BLaER1 treated with 17β-estradiol and CSF1 and Interleukin-3, amounts not matched to agents 10 nM and 100 nM (cell line): ENCODE measurements around the gene GMFB.

Experiments
- H3K27ac ChIP-seq, 11 experiments: shearing (Covaris generic); formaldehyde crosslinking; 2 replicates each; pipeline ENCODE4 v1.8.1; 2022
- H3K27me3 ChIP-seq, 11 experiments: shearing (Covaris generic); formaldehyde crosslinking; 2 replicates each; pipeline ENCODE4 v1.8.1; 2022
- H3K36me3 ChIP-seq, 11 experiments: shearing (Covaris generic); formaldehyde crosslinking; 2 replicates each; pipeline ENCODE4 v1.8.1; 2022
- H3K4me1 ChIP-seq, 10 experiments: shearing (Covaris generic); formaldehyde crosslinking; 2 replicates each; pipeline ENCODE4 v1.8.1; 2022
- H3K4me2 ChIP-seq, 11 experiments: shearing (Covaris generic); formaldehyde crosslinking; 2 replicates each; pipeline ENCODE4 v1.8.1; 2022
- H3K4me3 ChIP-seq, 10 experiments: shearing (Covaris generic); formaldehyde crosslinking; 2 replicates each; pipeline ENCODE4 v1.8.1; 2022
- H3K9ac ChIP-seq, 11 experiments: shearing (Covaris generic); formaldehyde crosslinking; 2 replicates each; pipeline ENCODE4 v1.8.1; 2022
- H3K9me3 ChIP-seq, 11 experiments: shearing (Covaris generic); formaldehyde crosslinking; replicated peaks in 1 of 11; 2 replicates each; pipeline ENCODE4 v1.8.1; 2022
- H4K20me1 ChIP-seq, 11 experiments: shearing (Covaris generic); formaldehyde crosslinking; 2 replicates each; pipeline ENCODE4 v1.8.1; 2022
- Cebpa-rat ChIP-seq, 11 experiments: shearing (Covaris generic); IDR thresholded peaks; 2 replicates each; pipeline ENCODE4 v1.8.1; 2022

GMFB gene

GRCh38 chr14:54528973-54529372 lies 40.2 kb upstream of the GMFB start:
- no peak overlapping the region for H3K9ac ChIP-seq
- no peak overlapping the region for H3K27ac ChIP-seq
- no peak overlapping the region for H3K4me2 ChIP-seq
- H3K9me3 ChIP-seq: no peaks in the 10 kb centered on the region
- peaks cover 0 to 5% (median 0%) of the 10 kb centered on the region in 11 experiments; a peak in 1 of 22 replicates for H4K20me1 ChIP-seq
- peaks cover 26 to 76% (median 43%) of the 10 kb centered on the region in 11 experiments for H3K36me3 ChIP-seq
- no peak overlapping the region for H3K4me3 ChIP-seq
- H3K4me1 ChIP-seq: peaks cover 0 to 12% (median 0%) of the 10 kb centered on the region in 10 experiments; a peak in 6 of 20 replicates
- TF ChIP-seq Cebpa-rat (IDR thresholded peaks at IDR 0.05): no peak
- H3K27me3 ChIP-seq: no peaks in the 10 kb centered on the region

DNA sequence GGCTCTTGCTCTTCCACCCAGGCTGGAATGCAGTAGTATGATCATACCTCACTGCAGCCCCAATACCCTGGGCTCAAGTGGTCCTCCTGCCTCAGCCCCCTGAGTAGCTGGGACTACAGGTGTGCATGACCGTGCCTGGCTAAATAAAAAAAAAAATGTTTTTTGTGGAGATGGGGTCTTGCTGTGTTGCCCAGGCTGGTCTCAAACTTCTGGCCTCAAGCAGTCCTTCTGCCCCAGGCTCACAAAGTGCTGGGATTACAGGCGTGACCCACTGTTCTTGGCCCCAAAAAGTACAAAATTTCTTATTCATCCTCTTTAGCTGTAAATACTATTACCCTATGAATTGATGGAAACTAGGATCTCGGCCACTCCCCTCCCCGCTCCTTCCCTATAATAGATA lies 35.6 kb upstream of the GMFB start:
- Histone ChIP-seq H3K9ac (no peak overlapping the region), H3K36me3 (peaks cover 34 to 86% (median 53%) of the 10 kb centered on the region in 11 experiments), H3K9me3 (no peaks in the 10 kb centered on the region), H3K27me3 (no peaks in the 10 kb centered on the region), H4K20me1 (peaks cover 0 to 8% (median 0%) of the 10 kb centered on the region in 11 experiments; a peak in 2 of 22 replicates), H3K4me2 (no peak overlapping the region), H3K4me3 (no peak overlapping the region), H3K4me1 (no peaks in the 10 kb centered on the region), H3K27ac (no peak overlapping the region)
- no peak for TF ChIP-seq Cebpa-rat (IDR thresholded peaks at IDR 0.05)

DNA sequence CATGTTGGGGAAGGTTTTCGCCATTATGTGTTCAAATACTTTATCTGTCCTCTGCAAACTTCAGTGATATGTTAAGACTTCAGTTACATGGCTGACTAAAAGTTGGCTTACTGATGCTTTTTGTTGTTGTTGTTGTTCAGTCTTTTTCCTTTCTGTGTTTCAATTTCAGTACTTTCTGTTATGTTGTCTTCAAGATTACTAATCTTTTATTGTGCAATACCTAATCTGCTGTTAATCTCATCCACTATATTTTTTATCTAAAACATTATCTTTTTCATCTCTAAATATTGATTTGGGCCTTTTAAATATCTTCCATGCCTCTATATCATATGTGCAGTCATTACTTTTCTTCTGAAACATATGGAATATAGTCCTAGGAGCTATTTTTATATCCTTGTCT lies 27.9 kb upstream of the GMFB start:
- Histone ChIP-seq H3K27ac (no peak overlapping the region), H3K4me3 (no peak overlapping the region), H3K9ac (no peak overlapping the region), H3K27me3 (no peaks in the 10 kb centered on the region), H3K36me3 (peaks cover 21 to 74% (median 30%) of the 10 kb centered on the region in 11 experiments), H4K20me1 (peaks cover 0 to 9% (median 0%) of the 10 kb centered on the region in 11 experiments; a peak in 4 of 22 replicates), H3K4me1 (peaks cover 0 to 12% (median 0%) of the 10 kb centered on the region in 10 experiments; a peak in 8 of 20 replicates), H3K9me3 (peaks cover 24 to 41% (median 36%) of the 10 kb centered on the region in 11 experiments), H3K4me2 (no peak overlapping the region)
- TF ChIP-seq Cebpa-rat (IDR thresholded peaks at IDR 0.05): no peak; a peak in 1 of 22 replicates

DNA sequence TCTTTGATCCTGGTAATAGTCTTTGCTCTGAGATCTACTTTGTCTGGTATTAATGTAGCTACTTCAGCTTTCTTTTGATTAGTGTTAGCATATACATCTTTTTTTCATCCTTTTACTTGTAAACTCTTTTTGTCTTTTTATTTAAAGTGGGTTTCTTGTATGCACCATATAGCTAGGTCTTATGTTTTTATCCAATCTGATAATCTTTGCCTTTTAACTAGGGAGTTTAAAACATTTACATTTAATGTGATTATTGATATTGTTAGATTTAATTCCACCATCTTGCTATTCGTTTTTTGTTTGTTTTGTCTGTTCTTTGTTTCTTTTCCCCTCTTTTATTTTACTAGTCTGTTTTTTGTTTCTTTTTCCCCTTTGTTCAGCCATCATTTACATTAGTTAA lies 26.9 kb upstream of the GMFB start:
- H3K4me3 ChIP-seq: no peak overlapping the region; a peak in 1 of 20 replicates
- no peak overlapping the region for H3K9ac ChIP-seq
- TF ChIP-seq Cebpa-rat (IDR thresholded peaks at IDR 0.05): no peak
- H3K9me3 ChIP-seq: peaks cover 24 to 41% (median 36%) of the 10 kb centered on the region in 11 experiments
- peaks cover 6 to 22% (median 9%) of the 10 kb centered on the region in 10 experiments for H3K4me1 ChIP-seq
- H3K36me3 ChIP-seq: peaks cover 20 to 74% (median 30%) of the 10 kb centered on the region in 11 experiments
- no peak overlapping the region for H3K27ac ChIP-seq
- peaks cover 0 to 18% (median 0%) of the 10 kb centered on the region in 11 experiments; a peak in 5 of 22 replicates for H4K20me1 ChIP-seq
- no peaks in the 10 kb centered on the region for H3K27me3 ChIP-seq
- H3K4me2 ChIP-seq: no peak overlapping the region

- no peak overlapping the region for H3K4me3 ChIP-seq
- H3K9ac ChIP-seq: no peak overlapping the region
- TF ChIP-seq Cebpa-rat (IDR thresholded peaks at IDR 0.05): no peak
- peaks cover 9 to 47% (median 23%) of the 10 kb centered on the region in 11 experiments for H3K36me3 ChIP-seq
- H4K20me1 ChIP-seq: peaks cover 0 to 18% (median 0%) of the 10 kb centered on the region in 11 experiments; a peak in 5 of 22 replicates
- peaks cover 11 to 27% (median 13%) of the 10 kb centered on the region in 10 experiments for H3K4me1 ChIP-seq
- H3K27me3 ChIP-seq: no peaks in the 10 kb centered on the region
- peak overlapping the region in 5 of 11 experiments; percentile 15 to 98 (median 93); a peak in 6 of 22 replicates for H3K4me2 ChIP-seq
- no peak overlapping the region for H3K27ac ChIP-seq
- H3K9me3 ChIP-seq: peaks cover 19 to 32% (median 29%) of the 10 kb centered on the region in 11 experiments
Observed at GRCh38 chr14:54512393-54512792, 23.6 kb upstream of the GMFB start.

GRCh38 chr14:54509546-54510501 lies 21.0 kb upstream of the GMFB start, which contains the start of gene CGRRF1:
TSS of gene CGRRF1 (plus strand) at chr14:54509906. CDS start at chr14:54509960, 54 bp downstream.
- H3K9ac ChIP-seq: peak within 1 kb of the TSS; percentile 68 to 87 (median 84)
- peaks cover 0 to 21% (median 5%) of the 10 kb centered on the region in 11 experiments; a peak in 14 of 22 replicates for H3K36me3 ChIP-seq
- H3K27ac ChIP-seq: peak within 1 kb of the TSS; percentile 49 to 79 (median 67); a peak in 21 of 22 replicates
- peaks cover 0 to 7% (median 5%) of the 10 kb centered on the region in 11 experiments; a peak in 17 of 22 replicates for H3K9me3 ChIP-seq
- H3K4me3 ChIP-seq: peak within 1 kb of the TSS; percentile 79 to 99 (median 90)
- peak within 1 kb of the TSS; percentile 74 to 98 (median 92) for H3K4me2 ChIP-seq
- TF ChIP-seq Cebpa-rat (IDR thresholded peaks at IDR 0.05): no peak
- H4K20me1 ChIP-seq: peaks cover 0 to 18% (median 0%) of the 10 kb centered on the region in 11 experiments; a peak in 5 of 22 replicates
- H3K4me1 ChIP-seq: peaks cover 11 to 27% (median 13%) of the 10 kb centered on the region in 10 experiments
- no peaks in the 10 kb centered on the region for H3K27me3 ChIP-seq

- Histone ChIP-seq H3K9me3 (no peaks in the 10 kb centered on the region), H3K27ac (peak overlapping the region in 6 of 11 experiments; percentile 21 to 88 (median 67); a peak in 10 of 22 replicates), H4K20me1 (no peaks in the 10 kb centered on the region), H3K9ac (peak overlapping the region in 4 of 11 experiments; percentile 49 to 75 (median 62); a peak in 7 of 22 replicates), H3K4me2 (peak overlapping the region in 6 of 11 experiments; percentile 5 to 93 (median 78); a peak in 10 of 22 replicates), H3K27me3 (no peaks in the 10 kb centered on the region), H3K36me3 (no peaks in the 10 kb centered on the region), H3K4me1 (peaks cover 0 to 50% (median 12%) of the 10 kb centered on the region in 10 experiments; a peak in 11 of 20 replicates), H3K4me3 (no peak overlapping the region; a peak in 1 of 20 replicates)
- TF ChIP-seq Cebpa-rat (IDR thresholded peaks at IDR 0.05): no peak
Observed at GRCh38 chr14:54503486-54503885, 14.7 kb upstream of the GMFB start.

GRCh38 chr14:54502602-54503001 lies 13.8 kb upstream of the GMFB start:
- Histone ChIP-seq H3K4me2 (peak overlapping the region in 7 of 11 experiments; percentile 5 to 93 (median 70); a peak in 11 of 22 replicates), H3K27me3 (no peaks in the 10 kb centered on the region), H3K27ac (peak overlapping the region in 5 of 11 experiments; percentile 17 to 88 (median 68); a peak in 9 of 22 replicates), H3K36me3 (no peaks in the 10 kb centered on the region), H3K9me3 (no peaks in the 10 kb centered on the region), H3K4me3 (no peak overlapping the region), H3K9ac (peak overlapping the region in 3 of 11 experiments; percentile 49 to 75 (median 74); a peak in 6 of 22 replicates), H4K20me1 (no peaks in the 10 kb centered on the region), H3K4me1 (peaks cover 0 to 50% (median 12%) of the 10 kb centered on the region in 10 experiments; a peak in 11 of 20 replicates)
- TF ChIP-seq Cebpa-rat (IDR thresholded peaks at IDR 0.05): no peak
